Stimulated activated CD4-positive, alpha-beta T cell treated with anti-CD3 and anti-CD28 coated beads, Interleukin-15, amount 100 ng/mL, for 24 hours (primary cell): Measurements from ENCODE around the gene HNRNPLL.
"Not testable (repeated sequence)": the region's sequence is repeated elsewhere in the genome, so short reads cannot be mapped to it uniquely, and the experiment has no call there.

ENCODE experiments used
- DNase-seq: peaks from one replicate; pipeline ENCODE4 v3.0.0-alpha.2; 2020

HNRNPLL gene

DNA sequence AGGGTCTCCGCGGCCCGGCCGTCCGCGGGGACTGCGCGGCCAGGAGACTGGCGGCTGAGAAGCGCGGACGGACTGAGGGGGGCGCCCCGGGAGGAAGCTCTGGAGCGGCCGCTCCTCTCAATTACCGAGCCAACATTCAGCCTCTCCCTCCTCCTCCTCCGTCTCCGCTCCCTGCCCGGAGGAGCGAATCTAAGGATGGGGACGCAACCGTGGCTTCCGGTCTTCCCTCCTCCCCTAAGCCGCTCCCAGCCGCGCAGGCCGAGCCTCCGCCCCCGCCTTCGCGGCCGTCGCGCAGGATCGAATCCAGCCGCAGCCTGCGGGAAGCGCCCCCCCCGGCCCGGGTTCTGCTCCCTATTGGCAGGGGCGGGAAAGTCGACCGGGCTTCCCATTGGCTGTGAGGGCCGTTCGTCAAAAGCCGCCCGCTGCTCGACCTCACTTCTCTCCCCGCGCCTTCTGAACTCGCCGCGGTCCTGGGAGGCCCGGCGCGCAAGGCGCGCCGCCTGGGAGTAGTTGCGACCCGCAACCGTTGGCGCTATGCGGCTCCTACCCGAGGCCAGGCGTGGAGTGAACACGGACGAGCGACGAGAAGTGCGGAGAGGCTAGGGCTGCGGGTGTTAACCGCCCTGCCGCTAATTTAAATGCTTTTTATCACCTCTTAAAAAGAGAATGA lies at the start of gene HNRNPLL:
Gene HNRNPLL, minus strand, starts transcription at position 197 of the 670 bp plus-strand sequence. CDS start 302 bp downstream, outside the sequence.
- DNase-seq, result peak; percentile 99

DNA sequence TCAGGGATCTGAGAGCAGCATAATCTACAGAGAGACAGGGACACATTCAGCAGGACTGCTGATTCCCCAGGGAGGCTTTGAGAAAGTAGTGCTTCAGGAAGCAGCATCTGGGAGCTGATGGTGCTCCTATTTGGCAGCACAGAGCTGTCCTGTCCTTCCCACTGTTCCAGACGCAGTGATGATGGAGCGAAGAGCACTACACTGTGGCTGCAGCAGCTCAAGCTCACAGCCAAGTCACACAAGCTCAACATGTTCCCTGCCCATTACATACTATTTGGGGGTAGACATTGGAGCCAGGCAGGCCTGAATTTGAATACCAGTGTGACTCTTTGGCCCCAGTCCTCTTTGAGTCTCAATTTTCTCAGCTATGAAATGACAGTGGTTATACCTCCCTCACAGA lies 48.0 kb upstream of the HNRNPLL start:
- DNase-seq, result no peak

DNA sequence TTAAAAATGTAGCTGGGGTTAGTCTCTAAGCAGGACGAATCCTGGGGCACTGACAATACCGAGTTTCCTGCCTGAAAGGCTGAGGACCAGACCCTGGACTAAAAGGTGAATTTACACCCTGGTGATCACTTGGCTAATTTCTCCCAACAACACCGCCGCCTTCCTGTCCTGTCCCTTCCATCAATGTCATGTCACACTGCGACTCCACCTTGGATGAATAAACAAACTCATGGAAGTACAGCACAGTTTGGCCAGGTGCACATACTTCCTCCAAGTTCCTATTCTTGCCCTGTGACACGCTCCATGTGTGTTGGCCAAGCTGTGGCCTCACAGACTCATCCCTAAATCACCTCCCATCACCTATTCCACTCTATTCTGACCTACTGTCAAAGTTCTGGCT lies 47.3 kb upstream of the HNRNPLL start:
- DNase-seq, result no peak

DNA sequence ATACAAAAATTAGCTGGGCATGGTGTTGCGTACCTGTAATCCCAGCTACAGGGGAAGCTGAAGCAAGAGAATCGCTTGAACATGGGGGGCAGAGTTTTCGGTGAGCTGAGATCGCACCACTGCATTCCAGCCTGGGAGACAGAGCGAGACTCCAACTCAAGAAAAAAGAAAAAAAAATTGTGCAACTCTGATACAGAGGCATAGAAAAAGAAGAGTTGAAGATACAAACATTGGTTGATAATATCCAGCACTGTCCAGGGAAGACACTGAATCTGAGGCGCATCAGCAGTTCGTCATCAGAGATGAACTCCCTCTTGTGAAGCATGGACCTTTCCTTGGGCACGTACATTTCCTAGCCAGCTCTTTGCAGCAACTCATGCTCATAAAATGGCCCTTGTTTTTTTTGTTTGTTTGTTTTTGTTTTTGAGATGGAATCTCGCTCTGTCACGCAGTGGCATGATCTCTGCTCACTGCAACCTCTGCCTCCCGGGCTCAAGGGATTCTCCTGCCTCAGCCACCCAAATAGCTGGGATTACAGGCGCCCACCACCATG lies 46.5 kb upstream of the HNRNPLL start:
- DNase-seq, result no peak

DNA sequence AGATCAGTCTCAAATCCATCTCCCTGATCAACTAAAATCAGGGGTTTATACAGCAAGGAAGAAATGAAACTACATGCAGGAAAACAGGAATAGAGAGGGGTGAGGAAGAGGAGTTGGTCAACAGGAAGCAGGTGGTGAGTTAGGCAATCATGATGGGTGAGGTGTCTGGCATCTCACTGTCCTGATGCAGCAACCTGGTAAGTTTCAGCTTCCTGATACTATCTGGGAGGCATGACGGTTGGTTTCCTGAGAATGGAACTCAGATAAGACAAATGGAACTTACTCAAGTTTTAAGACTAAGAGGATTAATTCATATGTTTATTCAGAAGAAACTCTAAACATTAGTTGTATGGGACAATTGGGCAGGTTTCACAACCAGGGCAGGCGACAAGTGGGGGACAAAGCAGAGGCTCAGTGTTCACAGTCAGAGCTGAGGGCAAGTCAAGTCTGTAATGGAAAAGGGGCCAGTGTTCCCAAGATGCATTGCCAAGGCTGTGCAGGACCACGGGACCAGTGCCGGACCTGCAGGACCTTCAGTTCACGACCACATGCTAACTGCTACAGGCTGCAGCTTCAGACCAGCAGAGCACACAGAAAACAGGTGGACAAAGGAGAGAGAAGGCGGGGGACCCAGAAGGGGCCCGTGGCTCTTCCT lies 45.5 kb upstream of the HNRNPLL start:
- DNase-seq, result no peak

DNA sequence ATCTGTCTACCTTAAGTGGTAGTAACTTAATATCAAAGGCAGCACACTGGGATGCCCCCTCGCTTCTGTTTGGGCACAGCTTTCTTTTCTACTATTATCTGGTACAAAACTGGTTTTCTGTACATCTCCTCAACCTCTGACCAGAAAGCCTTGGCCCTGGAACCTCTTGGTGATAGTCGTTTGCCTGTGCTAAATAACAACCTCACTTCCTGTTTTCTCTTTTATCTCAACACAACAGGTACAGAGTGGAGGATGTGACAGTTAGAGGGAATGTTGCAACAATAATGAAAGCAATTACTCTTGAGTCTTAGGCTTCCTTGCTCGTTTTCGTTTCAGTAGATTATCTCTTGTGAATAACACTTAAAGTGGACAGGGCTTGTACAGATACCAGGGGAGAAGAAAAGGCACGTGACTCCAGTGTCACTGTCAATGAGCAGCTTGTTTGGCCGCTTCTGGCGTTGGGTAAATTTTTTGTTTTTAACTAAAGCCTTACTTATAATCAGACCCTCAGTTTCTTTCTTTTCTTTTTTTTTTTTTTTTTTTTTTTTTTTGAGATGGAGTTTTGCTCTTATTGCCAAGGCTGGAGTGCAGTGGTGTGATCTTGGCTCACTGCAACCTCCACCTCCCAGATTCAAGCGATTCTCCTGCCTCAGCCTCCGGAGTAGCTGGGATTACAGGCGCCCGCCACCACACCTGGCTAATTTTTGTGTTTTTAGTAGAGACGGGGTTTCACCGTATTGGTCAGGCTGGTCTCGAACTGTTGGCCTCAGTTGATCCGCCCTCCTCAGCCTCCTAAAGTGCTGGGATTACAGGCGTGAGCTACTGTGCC lies 41.2 kb upstream of the HNRNPLL start:
- DNase-seq, result not testable (repeated sequence)

DNA sequence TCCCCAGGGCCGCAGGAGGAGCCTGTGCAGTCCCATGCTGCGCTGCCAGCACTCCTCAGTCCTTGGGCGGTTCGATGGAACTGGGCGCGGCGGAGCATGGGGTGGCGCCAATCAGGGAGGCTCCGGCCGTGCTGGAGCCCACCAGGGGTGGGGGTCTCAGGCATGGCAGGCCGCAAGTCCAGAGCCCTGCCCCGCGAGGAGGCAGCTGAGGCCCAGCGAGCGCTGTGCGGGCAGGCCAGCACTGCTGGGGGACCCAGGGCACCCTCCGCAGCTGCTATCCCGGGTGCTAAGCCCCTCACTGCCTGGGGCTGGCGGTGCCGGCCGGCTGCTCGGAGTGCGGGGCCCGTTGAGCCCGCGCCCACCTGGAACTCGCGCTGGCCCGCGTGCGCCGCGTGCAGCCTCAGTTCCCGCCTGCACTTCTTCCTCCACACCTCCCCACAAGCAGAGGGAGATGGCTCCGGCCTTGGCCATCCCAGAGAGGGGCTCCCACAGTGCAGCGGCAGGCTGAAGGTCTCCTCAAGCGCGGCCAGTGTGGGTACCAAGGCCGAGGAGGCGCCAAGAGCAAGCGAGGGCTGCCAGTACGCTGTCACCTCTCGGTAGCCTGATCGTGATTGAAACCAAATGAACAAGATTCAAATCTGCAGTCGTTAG lies 40.4 kb upstream of the HNRNPLL start:
- no peak for DNase-seq

DNA sequence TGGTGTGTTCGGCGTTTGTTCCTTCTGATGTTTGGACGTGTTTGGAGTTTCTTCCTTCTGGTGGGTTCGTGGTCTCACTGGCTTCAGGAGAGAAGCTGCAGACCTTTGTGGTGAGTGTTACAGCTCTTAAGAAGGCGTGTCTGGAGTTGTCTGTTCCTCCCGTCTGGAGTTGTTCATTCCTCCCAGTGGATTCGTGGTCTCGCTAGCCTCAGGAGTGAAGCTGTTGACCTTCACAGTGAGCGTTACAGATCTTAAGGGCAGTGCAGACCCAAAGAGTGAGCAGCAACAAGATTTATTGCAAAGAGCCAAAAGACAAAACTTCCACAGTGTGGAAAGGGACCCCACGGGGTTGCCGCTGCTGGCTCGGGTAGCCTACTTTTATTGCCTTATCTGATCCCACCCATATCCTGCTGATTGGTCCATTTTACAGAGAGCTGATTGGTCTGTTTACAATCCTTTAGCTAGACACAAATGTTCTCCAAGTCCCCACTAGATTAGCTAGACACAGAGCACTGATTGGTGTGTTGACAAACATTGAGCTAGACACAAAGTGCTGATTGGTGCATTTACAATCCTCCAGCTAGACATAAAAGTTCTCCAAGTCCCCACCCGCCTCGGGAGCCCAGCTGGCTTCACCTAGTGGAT lies 39.8 kb upstream of the HNRNPLL start:
- not testable (repeated sequence) for DNase-seq

DNA sequence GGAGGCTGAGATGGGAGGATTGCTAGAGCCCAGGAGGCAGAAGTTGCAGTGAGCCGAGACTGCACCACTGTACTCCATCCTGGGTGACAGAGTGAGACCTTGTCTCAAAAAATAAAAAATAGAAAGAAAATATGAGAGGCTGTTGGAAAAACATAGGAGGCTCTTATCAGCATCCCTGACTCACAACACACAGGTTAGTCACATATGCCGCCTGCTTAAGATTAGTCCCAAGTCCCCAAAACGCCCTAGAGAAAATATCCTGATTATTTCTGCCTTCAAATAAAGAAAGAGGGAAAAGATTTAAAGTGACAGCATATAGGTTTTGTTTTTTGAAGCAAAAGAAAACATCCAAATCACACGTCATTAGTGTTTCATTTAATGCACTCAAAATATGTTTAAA lies 33.3 kb upstream of the HNRNPLL start:
- no peak for DNase-seq

DNA sequence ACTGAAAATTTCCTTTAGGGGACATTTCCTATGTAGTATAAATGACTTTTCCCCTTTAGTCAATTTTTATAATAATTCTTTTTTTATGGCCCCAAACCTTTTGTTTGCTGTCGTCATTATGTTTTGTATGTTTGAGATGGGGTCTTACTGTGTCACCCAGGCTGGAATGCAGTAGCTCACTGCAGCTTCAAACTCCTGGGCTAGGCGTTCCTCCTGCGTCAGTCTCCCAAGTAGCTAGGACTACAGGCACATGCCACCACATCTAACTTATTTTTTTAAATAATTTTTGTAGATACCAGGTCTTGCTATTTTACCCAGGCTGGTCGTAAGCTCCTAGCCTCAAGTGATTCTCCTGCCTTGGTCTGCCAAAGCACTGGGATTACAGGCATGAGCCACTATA lies 32.4 kb upstream of the HNRNPLL start:
- no peak for DNase-seq

DNA sequence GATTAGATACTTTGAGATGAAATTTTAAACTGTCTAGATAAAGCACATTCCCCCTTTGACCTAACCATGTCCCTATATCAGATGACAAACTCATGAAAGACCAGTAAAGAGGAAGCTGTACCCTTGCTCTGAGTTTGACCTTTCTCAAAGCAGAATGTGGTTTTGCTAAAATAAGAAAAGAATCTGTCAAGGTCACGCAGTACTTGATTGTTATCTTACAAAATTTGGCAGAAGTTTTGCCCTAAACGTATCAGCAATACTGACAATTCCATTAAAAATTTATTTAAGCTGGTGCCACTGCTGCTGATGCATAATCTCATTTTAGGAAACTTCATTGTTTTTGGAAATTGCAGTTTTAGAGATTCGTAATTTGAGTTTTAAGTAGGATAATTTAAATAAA lies 32.0 kb upstream of the HNRNPLL start:
- no peak for DNase-seq

DNA sequence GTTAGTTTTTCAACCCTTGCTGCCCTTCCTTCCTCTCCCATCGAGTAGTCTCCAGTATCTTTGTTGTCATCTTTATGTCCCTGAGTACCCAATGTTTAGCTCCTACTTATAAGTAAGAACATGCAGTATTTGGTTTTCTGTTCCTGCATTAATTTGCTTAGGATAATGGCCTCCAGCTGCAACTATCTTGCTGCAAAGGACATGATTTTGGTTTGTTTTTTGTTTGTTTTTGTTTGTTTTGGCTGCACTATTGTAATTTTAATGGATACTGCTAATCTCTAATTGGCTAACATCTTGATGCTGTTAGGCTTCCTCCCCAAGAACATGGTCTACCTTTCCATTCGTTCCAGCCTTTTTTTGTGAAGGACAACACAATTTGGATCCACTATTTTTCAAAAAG lies 31.2 kb upstream of the HNRNPLL start:
- DNase-seq, result no peak

DNA sequence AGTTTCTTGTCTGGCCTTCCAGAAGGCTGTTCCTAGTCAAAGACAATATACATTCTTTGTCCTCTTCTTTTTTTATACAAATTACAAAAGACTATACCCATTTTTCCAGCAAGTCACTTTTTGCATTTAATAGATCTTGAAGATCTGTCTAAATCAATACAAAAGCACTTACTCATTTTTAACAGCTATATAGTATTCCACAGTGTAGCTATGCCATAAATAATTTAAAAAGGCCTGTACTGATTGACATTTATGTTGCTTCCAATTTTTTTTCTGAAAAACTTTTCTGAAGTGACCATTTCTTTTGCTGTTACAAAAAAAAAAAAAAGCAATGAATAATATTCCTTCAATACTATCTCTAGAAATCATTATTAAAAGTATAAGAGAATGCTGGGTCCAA lies 30.3 kb upstream of the HNRNPLL start:
- no peak for DNase-seq

DNA sequence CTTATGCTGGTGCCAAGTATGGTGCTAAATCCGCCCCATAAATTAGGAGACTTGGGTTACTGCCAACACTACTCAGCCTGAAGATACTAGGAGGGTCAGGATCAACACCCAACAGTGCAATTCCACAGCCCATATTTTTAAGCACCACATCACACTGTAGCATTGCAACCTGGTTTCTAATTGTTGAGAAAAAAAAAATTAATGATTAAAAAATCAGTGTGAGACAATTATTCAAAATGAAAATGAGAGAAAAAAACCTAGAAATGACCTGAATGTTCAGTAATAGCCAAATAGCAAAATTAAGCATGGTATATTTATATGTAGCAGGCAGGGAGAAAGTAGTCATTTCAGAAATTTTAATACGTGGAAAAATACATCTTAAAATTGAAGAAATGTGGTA lies 29.2 kb upstream of the HNRNPLL start:
- no peak for DNase-seq

DNA sequence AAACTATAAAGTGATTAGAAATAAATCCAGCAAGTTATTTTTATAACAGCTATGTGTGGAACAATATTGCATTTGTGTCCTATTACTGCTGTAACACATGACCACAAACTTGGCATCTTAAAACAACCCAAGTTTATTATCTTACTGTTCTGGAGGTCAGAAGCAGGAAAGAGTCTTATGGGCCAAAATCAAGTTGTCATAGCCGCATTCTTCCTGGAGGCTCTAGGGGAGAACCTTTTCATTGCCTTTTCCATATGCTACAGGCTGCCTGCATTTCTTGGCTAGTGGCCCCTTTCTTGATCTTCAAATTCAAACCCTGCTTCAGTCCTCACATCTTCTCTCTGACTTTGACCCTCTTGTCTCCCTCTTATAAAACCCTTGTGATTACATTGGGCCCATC lies 27.0 kb upstream of the HNRNPLL start:
- no peak for DNase-seq

DNA sequence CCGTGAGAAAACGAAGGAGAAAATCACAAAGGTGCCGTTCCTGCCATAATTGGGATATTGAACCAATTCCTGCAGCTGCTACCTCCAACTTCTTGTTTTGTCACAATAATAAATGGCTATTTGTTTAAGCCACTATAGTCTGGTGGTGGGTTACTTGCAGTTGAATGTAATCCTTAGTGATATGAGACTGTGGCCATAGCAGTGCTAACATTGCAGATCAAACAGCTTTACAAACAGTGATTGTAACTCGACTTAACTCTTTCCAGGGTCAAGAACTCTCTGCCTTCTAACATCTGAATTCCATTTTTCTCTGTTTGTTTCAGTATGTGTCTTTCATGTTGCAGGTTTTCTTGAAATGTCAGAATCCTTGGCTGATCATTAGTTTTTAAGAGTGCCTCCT lies 24.7 kb upstream of the HNRNPLL start:
- no peak for DNase-seq

DNA sequence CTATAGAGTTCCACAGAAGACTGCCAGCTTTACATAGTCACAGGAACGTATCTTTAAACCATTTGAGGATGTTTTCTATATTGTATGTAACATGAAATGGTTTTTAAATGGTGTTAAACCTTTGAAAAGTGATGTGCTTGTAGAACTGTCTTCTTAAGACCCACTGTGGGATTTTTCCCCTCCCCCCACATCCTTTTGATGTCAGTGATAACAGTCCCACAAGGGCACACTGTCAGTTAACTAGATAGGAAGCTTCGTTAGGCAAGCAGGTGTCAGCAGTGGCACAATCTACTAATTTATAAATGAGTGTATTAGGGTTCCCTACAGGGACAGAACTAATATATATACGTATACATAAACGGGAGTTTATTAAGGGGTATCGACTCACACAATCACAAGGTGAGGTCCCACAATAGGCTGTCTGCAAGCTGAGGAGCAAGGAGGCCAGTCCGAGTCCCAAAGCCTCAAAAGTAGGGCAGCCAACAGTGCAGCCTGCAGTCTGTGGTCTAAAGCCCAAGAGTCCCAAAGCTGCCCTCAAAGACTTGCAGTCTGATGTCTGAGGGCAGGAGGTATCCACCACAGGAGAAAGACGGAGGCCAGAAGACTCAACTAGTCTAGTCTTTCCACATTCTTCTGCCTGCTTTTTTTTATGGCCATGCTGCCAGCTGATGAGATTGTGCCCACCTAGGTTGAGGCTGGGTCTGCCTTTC lies 23.8 kb upstream of the HNRNPLL start:
- DNase-seq, result peak; percentile 34

DNA sequence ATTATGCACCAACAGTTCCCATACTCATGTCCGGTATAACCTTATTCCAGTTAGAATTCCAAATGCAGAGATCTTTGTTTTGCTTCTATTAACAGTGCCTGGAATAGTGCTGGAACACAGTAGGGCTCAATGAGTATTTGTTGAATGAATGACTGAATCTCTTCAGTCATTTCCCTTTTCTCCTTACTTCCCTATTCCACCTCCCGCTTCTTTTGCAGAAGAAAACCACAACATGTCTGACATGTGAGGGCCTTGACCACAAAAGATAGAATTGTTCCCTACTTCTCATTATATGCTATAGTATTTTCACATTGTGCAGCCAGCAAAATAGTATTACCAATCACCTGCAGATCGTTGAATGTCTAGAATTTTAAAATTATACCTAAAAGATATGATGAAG lies 19.5 kb upstream of the HNRNPLL start:
- no peak for DNase-seq

DNA sequence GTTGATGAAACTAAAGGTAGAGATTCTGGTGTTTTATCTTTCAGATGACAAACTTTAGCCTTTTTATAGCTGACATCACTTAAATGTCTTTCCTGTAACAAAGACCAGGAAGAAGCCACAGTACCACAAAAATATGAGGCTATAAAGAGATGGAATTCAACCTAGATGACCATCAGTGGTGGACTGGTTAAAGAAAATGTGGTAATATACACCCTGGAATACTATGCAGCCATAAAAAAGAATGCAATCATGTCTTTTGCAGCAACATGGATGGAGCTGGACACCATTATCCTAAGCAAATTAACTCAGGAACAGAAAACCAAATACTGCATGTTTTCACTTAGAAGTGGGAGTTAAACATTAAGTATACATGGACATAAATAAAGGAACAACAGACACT lies 18.3 kb upstream of the HNRNPLL start:
- DNase-seq, result no peak

DNA sequence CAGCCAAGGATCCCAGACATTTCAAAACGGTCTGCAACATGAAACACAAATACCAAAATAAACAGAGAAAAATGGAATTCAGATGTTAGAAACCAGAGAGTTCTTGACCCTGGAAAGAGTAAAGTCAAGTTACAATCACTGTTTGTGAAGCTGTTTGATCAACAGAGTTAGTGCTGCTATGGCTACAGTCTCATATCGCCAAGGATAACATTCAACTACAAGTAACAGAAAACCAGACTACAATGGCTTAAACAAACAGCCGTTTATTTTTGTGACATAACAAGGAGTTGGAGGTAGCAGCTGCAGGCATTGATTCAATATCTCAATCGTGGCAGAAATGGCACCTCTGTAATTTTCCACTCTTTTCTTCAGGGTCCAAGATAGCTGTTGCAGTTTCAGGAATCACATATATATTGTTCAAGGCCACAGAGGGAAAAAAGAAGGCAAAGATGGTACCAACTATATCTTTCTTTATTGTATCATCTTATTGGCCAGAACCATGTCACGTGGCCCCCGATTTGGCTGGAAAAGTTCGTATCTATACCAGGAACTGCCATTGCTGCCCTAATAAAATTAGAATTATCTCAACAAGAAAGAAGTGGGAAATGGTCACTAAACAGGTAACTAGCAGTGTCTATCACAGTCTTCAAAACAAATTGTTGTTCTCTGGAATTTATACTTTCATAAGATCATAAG lies 17.7 kb upstream of the HNRNPLL start:
- no peak for DNase-seq

DNA sequence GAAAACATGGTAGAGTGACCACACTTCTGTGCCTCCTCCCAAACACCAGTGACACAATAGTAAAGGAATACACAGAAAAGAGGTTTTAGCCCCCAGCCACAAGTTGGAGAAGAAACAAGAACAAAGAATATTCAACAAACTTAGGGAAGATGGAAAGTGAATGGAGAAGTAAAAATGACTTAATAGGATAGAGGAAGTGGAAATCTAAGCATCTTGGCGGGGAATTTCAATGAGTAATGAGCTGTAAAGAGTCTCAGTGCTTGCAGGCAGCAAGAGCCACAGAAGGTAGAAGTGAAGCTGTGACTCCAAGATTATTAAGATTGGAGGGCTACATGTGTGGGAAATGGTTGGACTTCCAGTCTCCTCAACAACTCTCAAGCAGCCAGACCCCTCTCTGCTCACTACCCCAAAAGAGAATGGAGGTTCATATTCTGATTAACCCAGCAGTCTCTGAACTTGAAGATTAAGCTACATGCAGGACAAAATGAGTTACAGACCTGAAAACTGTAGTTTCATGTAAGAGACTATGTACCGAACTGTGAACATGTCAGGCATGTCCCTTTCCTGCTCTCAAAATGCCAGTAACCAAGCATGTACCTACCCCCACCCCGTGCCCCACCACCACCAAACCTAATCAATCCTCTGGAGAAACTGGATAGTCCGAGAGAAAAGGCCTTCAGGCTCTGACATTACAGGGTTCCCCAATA lies 16.9 kb upstream of the HNRNPLL start:
- no peak for DNase-seq
